ENCODE results near the gene NHERF1. TPM values are rescaled to one million over a fixed set of nuclear protein-coding genes. Genes with fewer than 3 reads are reported as not detected.

The NHERF1 gene
- total and polyA plus RNA-seq, 2 of the 8 experiments (the other 6 are each of a cell fraction or from before 2014, with no cell fraction given), result 92.9 to 99.2 TPM

DNA sequence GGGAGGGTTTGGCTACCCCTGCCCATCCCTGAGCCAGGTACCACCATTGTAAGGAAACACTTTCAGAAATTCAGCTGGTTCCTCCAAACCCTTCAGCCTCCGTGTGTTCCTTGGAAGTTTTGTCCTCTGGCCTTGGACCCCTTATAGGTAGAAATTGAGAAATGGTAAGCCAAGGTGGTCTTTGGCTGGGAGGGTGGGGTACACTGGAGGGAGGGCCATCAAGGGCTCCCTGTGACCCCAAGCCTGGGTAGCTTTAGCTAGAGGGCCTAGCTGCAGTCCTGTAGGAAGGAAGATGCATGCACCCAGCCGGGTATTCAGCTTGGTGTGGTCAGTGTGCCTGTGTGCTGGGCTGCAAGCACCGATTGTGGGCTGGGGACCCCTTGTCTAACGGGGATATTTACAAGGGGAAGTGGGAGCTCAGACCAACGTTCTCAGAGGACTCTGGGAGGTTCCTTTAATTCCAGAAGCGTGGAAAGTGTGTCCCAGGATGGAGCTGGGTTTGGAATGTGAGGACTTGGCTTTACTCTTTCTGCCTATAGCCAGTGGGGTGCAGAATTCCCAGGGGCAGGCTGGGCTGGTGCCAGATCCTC lies 20.9 kb downstream of the NHERF1 start (continued):
- no peak for TF ChIP-seq BCL11A (IDR thresholded peaks at IDR 0.05; ENCODE audit: low read depth in 2 of 2, low read length in 2 of 2)
- TF ChIP-seq ATF3 (IDR thresholded peaks at IDR 0.05; ENCODE audit: insufficient read depth, low read depth, low read length), result no peak
- no peak for TF ChIP-seq TAF7 (optimal IDR thresholded peaks at IDR 0.05; ENCODE audit: borderline replicate concordance, low read depth, low read length)
- TF ChIP-seq TEAD4 (IDR thresholded peaks at IDR 0.05; ENCODE audit: low read depth, low read length), result no peak

Data from H1 (cell line).